ENCODE measurements around the gene MPP2.
A peak's percentile ranks its signal among the peaks of the same experiment; 100 is the strongest.
"Not testable (repeated sequence)": the region's sequence is repeated elsewhere in the genome, so short reads cannot be mapped to it uniquely, and the experiment has no call there.

MPP2 gene

DNA sequence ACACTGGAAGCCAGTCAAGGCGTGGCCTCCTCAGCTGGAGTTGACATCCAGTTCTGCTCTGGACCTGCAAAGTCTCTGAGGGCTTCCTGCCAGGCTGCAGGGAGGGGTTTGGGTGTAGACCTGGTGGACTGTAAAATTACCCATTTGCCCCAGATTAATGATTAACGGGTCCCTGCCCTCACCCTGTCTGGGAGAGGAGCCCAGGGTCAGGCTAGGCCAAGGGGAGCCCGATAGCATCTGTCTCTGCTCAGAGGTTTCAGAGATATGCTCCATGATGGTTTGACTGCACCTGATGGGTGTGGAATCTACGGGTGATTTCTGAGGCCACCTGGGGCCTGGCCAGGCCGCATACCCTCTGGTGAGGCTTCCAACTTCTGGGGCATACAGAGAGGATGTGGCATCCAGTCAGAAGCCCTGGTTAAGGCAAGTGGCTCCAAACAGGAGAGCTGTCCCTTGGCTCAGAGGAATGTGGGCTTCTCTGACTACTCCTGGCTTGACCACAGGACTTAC lies 23.8 kb upstream of the MPP2 start:
- DNase-seq, result no peak

DNA sequence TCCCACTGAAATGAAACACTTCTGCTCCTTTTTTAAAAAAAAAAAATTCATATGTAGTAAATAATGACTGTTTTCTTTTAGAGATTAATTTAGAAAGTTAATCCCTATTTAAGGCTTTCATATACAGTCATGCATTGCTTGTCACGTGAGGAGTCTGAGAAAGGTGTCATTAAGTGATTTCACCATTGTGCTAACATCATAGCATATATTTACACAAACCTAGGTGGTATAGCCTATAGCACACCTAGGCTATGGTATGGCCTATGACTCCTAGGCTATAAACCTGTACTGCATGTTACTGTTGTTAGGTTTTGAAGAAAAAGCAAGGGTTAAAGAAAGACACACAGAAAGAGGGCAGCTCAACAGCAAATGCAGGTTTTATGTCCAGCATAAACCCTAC lies 21.3 kb upstream of the MPP2 start:
- DNase-seq, result no peak

DNA sequence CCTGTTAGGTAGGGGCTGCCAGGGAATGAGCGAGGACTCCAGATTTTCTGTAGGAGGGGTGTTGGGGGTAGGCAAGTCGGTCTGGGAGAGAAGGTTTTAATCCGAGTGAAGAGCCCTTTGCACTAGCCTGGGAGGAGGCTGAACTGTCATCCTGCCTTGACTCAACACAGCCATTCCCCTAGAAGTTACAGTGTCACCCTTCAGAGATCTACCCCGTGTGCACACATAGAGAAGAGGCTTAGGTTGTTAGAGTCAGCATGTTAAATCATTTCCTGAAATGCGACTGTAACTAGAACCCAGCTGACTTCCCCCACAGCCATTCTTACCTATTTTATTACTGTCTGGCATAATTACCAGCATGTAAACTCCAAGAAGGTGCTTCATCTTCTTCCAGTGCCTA lies 20.6 kb upstream of the MPP2 start:
- DNase-seq, result not testable (repeated sequence)

DNA sequence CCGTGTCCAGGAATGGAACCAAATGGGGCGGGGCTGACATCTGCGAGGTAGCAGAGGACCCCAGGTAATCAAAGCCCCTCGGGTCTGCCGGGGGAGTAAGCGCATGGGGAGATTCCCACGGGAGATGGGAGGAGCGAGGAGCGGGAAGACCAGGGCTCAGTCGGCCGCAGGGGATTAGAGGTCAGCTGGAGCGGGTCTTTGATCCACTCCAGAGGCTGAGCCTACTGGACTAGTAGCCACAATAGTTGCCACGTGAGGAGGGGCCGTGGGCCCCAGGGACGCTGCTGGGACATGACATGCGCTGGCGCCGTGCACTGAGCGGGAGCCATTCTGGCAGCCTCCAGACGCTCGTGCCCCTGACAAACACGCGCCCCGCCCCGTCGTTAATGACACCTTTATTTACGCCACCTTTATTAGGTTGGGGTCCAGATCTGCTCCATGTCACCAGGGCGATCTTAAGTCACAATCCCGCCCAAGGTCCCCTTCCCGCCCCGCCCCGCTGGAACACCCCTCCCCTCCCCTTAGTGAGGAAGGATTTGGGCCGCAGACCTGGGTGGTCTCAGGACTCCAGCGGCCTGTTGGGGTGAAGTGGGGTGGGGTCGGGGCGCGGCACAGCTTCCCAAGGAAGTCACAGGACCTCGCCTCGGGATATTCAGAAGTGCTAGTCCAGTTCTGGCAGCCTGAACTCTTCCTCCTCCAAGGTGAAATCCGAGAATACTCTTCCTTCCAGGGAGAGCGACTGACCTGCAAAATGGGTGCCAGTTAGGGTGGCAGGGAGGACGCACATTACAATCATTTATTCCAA lies 19.9 kb upstream of the MPP2 start:
- no peak for DNase-seq

DNA sequence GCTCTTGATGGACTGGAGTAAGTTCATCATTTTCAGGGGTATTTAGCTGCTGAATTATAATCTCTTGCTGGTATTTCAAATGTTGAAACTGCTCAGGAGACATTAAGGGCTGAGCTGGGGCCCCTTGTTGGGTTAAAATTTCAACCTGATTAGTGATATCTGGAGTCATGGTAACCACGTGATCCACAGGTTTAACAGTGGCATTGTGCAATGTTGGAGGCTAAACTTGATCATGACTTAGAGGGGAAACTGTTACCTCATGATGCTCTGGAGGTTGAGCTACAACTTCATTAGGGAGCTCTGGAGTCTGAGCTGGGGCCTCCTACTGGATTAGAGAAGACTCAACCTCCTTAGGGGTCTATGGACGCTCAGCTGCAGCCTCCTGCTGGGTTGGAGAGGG lies 17.2 kb upstream of the MPP2 start:
- no peak for DNase-seq

DNA sequence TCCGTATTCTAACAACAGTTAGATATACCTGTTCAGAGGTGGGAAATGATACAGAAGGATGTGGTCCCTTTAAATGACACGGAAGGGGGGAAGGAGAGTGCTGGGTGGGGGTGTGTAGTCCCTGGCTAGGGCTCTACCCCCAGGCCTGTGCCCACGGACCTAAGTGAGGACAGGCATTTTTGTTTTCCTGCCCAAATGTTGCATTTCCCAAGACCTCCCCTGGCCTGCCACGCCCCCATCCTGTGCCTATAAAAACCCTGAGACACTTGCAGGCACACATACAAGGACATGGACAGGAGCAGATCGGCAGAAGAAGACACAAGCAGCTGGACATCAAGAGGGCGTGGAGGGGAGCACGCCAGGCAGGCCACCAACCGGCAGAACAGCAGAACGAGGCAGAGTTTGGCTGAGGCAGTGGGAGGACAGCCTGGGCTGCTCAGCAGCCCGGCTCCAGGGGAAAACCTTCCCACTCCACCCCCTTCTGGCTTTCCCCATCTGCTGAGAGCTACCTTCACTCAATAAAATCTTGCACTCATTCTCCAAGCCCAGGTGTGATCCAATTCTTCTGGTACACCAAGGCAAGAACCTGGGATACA lies 13.3 kb upstream of the MPP2 start:
- DNase-seq, result no peak

DNA sequence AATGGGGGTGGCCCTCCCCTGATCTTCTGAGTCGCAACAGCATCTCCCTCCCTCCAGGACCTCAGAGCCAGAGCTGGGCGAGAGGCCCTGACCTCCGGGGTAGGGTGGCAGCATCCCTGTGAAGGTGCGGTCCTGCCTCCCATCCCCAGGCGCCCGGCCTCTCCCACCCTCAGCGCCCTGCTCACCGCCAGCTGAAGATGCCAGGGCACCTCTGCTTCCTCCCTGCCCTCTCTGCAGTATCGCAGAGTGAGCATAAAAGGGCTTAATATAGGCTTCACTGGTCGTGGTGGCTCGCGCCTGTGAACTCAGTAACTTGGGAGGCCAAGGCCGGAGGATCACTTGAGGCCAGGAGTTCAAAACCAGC lies 10.7 kb upstream of the MPP2 start:
- no peak for DNase-seq

DNA sequence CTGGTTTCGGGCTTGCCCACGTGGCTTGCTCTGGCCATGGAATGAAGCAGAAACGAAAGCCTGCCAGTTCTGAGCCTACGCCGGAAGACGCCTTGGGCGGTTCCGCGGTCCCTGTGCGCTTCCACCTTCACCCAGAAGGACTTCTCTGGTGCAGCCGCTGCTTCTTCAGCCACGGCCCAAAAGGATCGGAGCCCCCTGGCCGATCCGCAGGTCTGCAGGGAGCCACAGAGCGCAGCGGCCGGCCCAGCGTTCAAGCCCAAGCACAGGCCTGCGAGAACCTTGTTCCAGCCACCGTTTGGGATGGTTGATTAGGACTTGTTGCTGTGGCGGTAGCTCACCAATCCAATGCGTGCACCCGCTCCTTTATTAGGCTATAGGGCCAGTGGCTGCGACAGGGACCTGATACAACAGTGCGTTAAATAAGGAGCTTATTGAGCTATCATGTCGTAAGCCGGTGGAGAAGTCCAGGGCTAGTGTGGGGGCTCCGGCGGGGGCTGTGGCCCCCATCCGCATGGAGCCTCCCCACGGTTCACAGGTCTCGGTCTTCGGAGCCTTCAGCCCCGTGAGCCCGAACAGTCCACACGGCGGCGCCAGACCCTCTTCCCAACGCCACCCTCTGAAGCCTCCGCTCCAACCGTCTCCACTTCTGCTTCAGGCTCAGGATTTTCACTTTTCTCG lies 10.2 kb upstream of the MPP2 start:
- DNase-seq, result peak in 29 of 51 donors; percentile 3 to 62 (median 19)

DNA sequence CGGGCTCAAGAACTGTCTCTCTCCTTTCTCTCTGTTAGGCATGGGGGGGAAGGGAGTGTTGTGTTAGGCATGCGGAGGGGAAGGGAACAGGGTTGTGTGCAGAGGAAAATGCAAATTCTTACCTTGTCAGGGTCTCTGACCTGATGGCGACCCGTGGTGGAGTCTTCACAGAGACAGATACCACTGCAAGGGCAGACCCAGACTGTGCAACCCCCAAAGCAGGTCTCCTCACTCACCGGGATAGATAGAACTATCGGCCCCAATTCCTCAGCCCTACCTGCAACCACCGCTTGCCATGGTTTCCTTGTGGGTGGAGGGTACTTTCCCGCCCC lies 9.6 kb upstream of the MPP2 start:
- no peak for DNase-seq

DNA sequence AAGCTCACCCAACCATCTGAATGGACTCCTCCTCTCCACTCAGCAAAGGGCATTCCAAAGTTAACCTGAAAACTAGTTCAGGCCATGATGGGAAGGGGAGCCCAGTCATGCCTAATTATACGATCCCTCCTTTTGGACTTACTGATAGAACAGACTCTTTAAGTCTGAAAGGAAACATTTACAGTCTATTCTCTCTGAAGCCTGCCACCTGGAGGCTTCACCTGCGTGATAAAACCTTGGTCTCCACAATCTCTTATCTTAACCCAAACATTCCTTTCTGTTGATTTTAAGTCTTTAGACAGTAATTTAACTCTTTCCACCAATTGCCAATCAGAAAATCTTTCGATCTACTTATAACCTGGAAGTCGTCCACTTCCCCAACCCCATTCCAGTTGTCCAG lies 9.0 kb upstream of the MPP2 start:
- DNase-seq, result no peak

DNA sequence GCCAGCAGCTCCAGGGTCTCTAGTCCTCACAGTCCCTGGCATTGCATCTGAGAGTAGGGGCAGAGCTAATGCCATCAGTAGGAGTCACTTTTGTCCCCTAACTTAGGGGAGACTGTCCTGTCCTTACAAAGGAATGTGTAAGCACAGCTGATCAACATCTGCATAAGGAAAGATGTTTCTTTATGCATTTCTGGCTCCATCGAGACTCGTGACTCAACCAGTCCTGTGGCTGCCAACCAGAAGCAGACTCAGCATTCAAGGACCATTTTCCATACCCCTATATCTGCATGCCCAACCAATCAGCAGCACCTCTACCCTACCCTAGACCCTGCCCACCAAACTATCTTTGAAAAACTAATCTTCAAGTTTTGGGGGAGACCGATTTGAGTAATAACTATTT lies 8.2 kb upstream of the MPP2 start:
- no peak for DNase-seq

DNA sequence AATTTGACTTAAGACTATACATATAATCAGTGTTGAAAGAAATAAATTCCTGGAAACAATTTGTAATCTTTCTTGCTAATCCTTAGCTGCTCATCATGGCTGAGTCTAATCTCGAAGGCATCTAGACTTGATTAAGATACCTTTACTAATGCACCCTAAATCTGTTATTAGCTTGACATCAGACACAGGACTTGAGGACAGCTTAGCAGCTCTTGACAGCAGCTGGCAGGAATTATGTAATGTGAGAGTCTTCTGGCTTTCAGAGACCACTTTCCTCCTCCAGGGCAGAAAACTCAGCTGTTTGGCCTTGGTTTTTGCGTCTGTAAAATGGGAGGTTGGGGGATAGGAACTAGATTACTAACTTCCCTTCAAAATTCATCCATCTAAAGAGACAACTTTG lies 7.1 kb upstream of the MPP2 start:
- no peak for DNase-seq

DNA sequence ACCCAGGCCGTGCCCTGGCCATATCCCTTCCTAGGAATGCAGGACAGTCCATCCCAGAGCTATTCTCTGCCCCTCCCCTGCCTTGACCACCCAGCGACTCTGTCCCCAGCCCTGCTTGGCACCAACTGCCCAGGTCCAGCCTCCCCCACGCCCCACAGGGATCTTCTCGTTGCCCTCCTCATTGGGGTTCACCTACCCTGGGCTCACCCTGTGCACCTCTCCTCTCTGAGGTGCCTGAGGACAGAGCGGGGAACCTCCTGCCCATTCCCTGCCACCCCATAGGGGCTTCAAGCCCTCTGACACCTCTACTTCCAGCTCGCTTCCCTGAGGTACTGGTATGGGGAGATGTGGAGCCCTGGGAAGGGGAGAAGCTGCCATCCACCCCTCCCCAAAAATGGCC lies 6.2 kb upstream of the MPP2 start:
- no peak for DNase-seq

DNA sequence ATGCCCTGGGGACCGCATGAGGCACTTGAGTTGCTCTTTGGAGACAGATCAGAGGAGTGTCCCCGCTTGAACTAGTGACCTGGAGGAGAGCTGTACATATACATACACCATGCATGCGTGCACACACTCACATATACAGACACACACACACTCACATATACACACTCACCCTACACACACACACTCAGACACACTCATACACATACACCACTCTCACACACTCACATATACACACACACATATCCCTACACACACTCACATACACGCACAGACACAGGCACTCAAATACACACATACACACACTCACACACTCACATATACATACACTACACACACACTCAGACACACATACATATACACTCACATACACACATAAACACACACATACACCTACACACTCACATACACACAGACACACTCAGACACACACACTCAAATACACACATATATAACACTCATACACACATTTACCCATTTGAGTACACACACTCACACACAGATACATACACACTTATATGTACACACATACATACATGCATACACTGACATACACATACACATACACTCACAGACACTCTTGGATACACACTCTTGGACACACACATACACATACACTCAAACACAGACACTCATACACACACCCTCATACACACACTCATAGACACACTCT lies 5.4 kb upstream of the MPP2 start:
- DNase-seq, result no peak

DNA sequence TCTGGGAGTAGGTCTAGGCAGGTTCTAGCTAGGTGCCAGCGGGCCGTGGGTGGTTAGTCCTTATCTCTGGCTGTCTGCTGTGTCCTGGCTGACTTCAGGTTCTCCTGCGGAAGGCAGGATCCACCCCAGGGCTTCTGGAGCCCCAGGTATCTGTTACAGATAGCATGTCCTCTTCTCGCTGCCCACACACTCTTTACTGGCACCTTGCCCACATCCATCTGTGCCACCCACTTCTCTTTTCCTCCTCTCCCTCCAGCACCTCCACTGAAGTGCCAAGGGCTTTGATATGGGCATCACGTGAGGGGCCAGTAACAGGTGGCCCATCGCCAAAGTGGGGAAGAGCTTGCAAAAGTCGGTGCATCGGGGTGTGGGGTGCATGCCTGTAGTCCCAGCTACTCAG lies 4.6 kb upstream of the MPP2 start:
- DNase-seq, result no peak

DNA sequence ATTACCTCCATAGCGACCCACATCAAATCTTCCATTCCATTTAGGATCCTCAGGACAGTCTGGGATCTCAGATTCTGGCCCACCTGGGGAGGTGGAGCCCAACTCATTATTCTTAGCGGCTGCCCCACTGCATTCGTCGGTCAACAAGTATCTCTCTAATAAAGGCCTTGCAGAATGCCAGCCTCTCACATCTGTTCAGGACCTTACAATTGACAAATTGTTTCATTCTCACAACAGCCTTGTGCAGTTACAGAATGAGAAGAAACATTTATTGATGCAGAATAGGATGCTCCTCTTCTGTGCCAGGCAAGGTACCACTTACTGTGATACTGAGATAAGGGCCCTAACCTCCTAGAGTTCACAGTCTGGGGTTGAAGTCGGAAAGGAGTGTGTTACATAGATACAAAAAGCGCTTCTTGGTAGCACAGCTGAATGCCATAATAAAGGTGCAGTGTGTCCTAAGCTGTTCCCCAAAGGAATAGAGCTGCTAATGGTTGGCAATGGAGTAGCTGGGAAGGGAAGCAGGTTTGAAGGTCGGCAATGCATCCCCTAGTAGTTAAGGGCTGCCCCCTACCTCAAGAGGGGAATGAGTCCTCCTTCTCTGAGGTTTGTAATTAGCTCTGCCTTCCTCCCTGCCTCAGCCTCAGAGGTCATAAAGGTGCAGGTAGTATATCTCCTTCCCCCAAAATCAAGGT lies 2.3 kb upstream of the MPP2 start:
- DNase-seq, result peak in 10 of 51 donors; percentile 5 to 54 (median 16)

DNA sequence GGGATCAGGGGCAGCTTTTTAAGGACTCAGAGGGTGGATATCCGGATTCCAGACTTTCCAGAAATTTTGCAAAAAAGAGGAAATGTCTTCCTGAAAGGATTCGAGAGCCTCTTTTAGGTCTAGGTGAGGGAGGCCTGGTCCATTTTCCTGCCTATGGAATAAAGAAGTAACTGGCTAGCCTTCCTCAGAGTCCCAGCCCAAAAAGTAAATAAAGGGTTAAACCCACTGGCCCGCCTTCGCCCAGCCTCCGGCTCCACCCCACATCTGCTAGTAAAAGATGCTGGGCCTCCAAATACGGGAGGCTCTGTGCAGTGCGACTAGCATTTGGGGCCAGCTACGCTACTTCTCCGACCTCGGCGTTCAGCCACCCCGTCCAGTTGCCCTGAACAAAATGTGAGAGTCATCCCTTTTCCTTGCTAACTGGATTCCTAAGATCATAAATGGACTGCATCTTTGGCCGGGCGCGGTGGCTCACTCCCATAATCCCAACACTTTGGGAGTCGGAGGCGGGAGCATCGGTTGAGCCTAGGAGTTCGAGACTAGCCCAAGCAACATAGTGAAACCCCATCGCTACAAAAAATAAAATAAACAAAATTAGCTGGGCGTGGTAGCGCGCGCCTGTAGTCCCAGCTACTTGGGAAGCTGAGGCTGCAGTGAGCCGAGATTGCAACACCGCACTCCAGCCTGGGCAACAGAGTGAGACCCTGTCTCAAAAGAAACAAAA lies 824 bp upstream of the MPP2 start:
- peak in 50 of 51 donors; percentile 21 to 94 (median 73) for DNase-seq

DNA sequence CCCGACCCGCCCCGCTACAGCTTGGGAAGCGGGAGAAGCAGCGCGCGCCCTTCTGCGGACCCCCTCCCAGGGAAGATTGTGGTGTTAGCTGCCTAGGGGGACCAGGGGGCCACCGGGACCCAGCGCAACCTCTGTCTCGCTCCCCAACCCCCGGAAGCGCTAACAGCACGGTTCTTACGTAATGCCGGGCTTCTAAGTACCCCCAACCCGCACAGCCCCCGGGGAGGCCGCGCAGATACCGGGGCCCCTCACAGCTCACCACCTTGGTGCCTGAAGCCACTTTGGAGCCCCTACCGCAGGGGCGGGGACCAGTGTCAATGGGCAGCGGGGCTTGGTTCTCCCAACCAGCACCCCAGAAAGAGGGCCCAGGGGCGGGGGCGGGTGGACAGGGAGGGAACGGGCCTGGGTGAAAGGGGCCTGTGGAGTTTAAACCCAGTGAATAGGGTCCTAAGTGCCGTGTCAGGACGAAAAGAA lies 348 bp downstream of the MPP2 start:
- DNase-seq, result peak in 20 of 51 donors; percentile 41 to 83 (median 61)

DNA sequence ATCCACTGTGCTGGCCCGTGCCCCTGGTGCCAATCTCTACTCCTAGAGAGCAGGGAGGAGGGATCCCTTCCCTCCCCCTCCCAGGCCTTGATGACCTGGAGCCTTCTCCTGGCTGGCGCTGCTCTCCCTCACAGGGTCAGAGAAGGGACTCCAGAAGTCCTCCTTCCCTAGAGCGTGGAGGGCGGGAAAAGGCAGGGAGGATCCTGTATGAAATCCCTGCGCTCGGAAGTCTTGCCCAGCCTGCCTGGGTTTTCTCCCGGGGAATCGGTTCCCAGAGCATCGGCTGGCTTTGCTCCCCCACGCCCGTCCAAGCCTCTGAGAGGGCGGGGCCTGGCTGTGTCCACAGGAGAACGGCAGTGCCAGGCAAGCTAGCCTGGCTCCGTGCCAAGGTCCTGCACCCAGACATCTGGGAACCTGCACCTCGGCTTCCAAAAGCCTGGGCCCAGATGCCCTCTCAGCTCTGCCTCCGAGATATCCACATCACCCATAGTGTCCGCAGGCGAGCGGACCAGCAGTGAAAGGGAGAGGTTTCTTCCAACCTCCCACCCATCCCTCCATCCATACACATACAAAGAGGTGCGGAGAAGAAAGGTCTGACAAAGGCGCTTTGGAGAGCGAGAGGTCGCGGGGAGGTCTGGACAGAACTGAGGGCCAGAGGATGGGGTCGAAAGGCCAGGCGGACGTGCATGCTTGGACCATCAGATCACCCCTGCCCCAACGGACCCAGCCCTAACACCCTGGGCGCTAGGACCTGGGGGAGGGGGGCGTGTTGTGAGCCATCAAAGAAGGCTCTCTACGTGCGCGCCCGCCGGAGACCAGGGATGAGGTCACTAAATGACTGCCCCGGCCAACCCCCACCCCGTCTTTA lies 1.1 kb downstream of the MPP2 start:
- DNase-seq, result peak; percentile 39 to 93 (median 83)
